BJ (cell line): ENCODE data around the gene RPGRIP1. TPM values are rescaled to one million over a fixed set of nuclear protein-coding genes. Genes with fewer than 3 reads are reported as not detected.

Experiments
- CTCF ChIA-PET: fragments of 350-600 bp; formaldehyde crosslinking; extraction: SDS; loops from one replicate; lab custom pipeline; 2021; ENCODE audit warnings: antibody characterized with exemption, inconsistent platforms; lab: Yijun Ruan, JAX
- POLR2A ChIA-PET: fragments of 300-600 bp; sonication (Branson Sonifier 250); formaldehyde crosslinking; extraction: SDS; loops from one replicate; lab custom pipeline; 2021; ENCODE audit warnings: antibody characterized with exemption; lab: Charles Lee
- DNase-seq: peaks from one replicate; pipeline ENCODE4 v3.0.0-alpha.2; 2011; ENCODE audit warnings: low read depth
- H3K27me3 ChIP-seq: 2 replicates; pipeline ENCODE4 v1.6.0; 2011; ENCODE audit warnings: low read length; ENCODE audit not compliant: control insufficient read depth, insufficient read depth
- H3K36me3 ChIP-seq: 2 replicates; pipeline ENCODE4 v1.5.1; 2011; ENCODE audit warnings: low read length; ENCODE audit not compliant: control insufficient read depth, insufficient read depth
- H3K4me3 ChIP-seq: 2 replicates; pipeline ENCODE4 v1.5.1; 2011; ENCODE audit warnings: low read depth, mild to moderate bottlenecking, control low read depth, low read length
- CTCF ChIP-seq: IDR thresholded peaks from 2 replicates; pipeline ENCODE4 v1.5.1; 2011; ENCODE audit warnings: low read depth, mild to moderate bottlenecking, control low read depth, inconsistent platforms, low read length, moderate library complexity; ENCODE audit not compliant: insufficient read depth
- polyA plus RNA-seq: library from polyadenylated mRNA; depleted of rRNA; stranded (reverse); fragments of >200 nt; gene quantifications from 2 replicates; pipeline ENCODE4 v1.2.3, GENCODE V29; 2011

Gene RPGRIP1
- polyA plus RNA-seq, 1 experiment: not detected

DNA sequence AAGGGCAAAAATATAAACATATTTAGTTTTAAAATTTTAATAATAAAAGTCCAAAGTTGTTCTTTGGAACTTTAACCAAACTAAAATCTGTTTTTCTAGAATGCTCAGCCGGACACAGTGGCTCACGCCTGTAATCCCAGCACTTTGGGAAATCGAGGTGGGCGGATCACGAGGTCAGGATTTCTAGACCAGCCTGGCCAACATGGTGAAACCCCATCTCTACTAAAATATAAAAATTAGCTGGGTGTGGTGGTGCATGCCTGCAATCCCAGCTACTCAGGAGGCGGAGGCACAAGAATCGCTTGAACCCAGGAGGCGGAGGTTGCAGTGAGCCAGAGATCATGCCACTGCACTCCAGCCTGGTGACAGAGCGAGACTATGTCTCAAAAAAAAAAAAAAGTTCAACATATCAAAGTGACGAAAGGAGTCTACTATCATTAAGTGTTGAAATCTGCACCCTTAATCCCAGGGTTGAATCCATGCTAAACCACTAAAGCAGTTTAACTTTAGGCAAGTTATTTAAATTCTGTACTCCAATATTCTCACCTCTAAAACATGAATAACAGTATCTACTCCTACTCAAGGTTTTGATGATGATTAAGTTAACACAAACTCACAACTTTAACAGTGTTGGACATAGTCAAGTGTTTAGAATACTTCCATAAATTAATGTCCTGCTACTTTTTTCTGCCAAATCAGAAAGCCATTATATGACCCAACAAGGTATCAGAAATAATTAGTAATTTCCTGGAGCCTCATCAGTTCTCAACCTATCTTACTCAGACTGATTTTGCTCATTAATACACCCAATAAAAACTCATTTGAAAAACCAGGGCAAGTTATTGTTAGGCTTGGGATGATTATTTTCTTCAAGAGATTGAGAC is 21.6 kb upstream of the RPGRIP1 start:
- no peak for TF ChIP-seq CTCF
- CTCF ChIA-PET: interaction anchor here (0.6 to 1.5 kb wide), 3 partner anchors 17 to 60 kb away, joined by 3 to 5 read pairs (median 4); no protein-coding TSS in a partner anchor
- Histone ChIP-seq H3K36me3 (peaks cover 10% of the 10 kb centered on the region), H3K27me3 (no peaks in the 10 kb centered on the region), H3K4me3 (no peak overlapping the region)
- POLR2A ChIA-PET: interaction anchor here (0.6 kb wide), 1 partner anchor 27 kb away, joined by 3 read pairs; no protein-coding TSS in a partner anchor
- DNase-seq: no peak

- Histone ChIP-seq H3K4me3 (no peak overlapping the region), H3K27me3 (no peaks in the 10 kb centered on the region), H3K36me3 (peaks cover 9% of the 10 kb centered on the region)
- TF ChIP-seq CTCF: no peak
- ChIA-PET CTCF (interaction anchor here (0.6 kb wide), 1 partner anchor 47 kb away, joined by 3 read pairs; no protein-coding TSS in a partner anchor), POLR2A (no interaction called here)
- DNase-seq: no peak
Measured at GRCh38 chr14:21258889-21259787, 20.7 kb upstream of the RPGRIP1 start.

DNA sequence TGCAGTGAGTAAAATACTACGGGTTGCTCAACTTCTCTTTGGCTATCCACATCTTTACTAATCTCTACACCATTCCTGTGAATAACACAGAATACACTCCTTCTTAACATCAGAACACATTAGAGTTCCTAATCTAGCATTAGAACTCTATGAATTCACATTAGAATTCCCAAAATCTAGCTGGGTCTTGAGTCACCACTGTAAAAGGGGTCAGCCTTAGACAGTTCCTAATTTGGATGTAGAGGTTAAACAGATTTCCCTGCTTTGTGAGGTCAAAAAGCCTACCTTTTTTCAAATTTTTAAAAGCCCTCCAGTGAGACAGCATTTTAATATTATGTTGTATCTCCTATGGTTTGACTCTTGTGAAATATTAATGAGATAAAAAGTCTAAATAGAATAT is 18.1 kb upstream of the RPGRIP1 start:
- Histone ChIP-seq H3K36me3 (peaks cover 8% of the 10 kb centered on the region), H3K27me3 (no peaks in the 10 kb centered on the region), H3K4me3 (no peak overlapping the region)
- no peak for DNase-seq
- TF ChIP-seq CTCF: no peak
- POLR2A ChIA-PET: no interaction called here
- CTCF ChIA-PET: interaction anchor here (0.7 to 0.9 kb wide), 2 partner anchors 21 to 193 kb away, joined by 3 read pairs; no protein-coding TSS in a partner anchor

DNA sequence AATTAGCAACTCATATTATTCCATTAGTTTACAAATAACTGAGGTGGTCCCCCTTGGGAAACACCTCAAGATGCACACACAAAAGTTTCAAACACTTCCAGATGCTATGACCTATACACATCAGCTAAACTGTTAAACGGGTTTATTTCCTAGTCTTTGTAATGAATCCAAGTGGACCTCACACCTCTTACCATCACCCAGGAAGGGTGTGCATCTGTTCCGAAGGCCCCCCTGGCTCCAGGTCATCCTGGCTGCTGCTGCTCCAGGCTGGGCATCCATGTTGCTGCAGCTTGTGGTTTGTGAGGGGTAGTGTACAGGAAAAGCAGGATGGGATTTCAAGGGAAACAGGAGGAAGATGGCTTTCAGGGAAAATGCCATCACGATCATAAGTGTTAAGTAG is 17.5 kb upstream of the RPGRIP1 start:
- TF ChIP-seq CTCF: no peak
- Histone ChIP-seq H3K36me3 (peaks cover 8% of the 10 kb centered on the region), H3K4me3 (no peak overlapping the region), H3K27me3 (no peaks in the 10 kb centered on the region)
- POLR2A ChIA-PET: no interaction called here
- DNase-seq: no peak
- CTCF ChIA-PET: interaction anchor here (0.9 kb wide), 1 partner anchor 194 kb away, joined by 3 read pairs; no protein-coding TSS in a partner anchor
